ENCODE results near the gene CAMK2B.
"Not testable (repeated sequence)": the region's sequence is repeated elsewhere in the genome, so short reads cannot be mapped to it uniquely, and the experiment has no call there.

The CAMK2B gene

GRCh38 chr7:44213206-44213876, 112.1 kb downstream of the CAMK2B start:
- no peak for DNase-seq
- TF ChIP-seq GATA1 (IDR thresholded peaks at IDR 0.05; ENCODE audit: low read depth, low read length) (no peak), POLR2A (IDR thresholded peaks at IDR 0.05; ENCODE audit: low read length) (no peak)

GRCh38 chr7:44212581-44213184, 112.7 kb downstream of the CAMK2B start:
- TF ChIP-seq POLR2A (IDR thresholded peaks at IDR 0.05; ENCODE audit: low read length) = no peak
- TF ChIP-seq GATA1 (IDR thresholded peaks at IDR 0.05; ENCODE audit: low read depth, low read length) = no peak

GRCh38 chr7:44212018-44212417, 113.4 kb downstream of the CAMK2B start:
- no peak for DNase-seq
- TF ChIP-seq POLR2A (IDR thresholded peaks at IDR 0.05; ENCODE audit: low read length) (no peak), GATA1 (IDR thresholded peaks at IDR 0.05; ENCODE audit: low read depth, low read length) (no peak)

More at GRCh38 chr7:44212581-44213184, 112.7 kb downstream of the CAMK2B start:
- no peak for DNase-seq

DNA sequence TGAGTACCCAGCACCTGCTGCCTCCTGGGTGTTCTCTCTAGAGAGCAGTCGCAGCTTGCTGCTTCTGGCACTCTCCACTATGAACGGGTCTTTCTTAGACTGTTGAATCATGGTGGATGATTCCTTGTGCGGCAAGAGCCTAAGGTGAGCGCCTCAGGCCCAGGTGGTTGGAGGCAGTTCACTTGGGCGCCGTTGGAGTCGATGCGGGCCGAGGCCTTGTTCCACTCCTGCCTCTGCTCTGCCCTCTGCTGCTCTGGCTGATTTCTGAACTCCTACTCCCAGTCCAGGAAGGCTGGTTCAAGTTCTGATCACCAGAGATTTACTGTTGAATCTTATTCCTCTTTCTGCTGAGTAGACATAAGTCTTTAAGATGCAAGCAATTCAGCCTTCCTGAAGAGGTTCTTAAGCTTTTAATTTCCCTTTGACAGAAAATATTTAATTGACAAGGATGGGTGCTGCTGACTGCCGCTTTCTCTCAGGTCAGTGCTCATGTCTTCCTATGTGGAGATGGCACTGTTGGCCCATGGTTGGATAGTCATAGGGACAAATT, 114.2 kb downstream of the CAMK2B start:
- no peak for DNase-seq
- TF ChIP-seq POLR2A (IDR thresholded peaks at IDR 0.05; ENCODE audit: low read length) (no peak), GATA1 (IDR thresholded peaks at IDR 0.05; ENCODE audit: low read depth, low read length) (no peak)

DNA sequence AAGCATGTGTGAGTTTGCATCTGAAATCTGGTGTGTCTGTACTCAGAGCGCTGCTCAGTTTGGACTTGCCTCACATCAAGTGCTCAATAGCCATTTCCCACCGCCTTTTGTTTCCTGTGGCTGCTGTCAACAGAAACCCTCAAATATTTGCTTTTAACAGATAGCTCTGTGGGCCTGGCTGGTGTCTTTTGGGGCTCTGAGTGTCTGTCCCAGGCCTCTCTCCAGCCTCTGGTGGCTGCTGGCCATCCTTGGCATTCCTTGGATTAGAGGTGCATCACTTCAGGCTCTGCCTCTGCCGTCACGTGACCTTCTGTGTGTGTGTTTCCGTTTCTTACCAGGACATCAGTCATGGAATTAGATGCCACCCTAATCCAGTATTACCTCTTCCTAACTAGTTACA, 115.3 kb downstream of the CAMK2B start:
- DNase-seq = no peak
- TF ChIP-seq POLR2A (IDR thresholded peaks at IDR 0.05; ENCODE audit: low read length) = no peak
- TF ChIP-seq GATA1 (IDR thresholded peaks at IDR 0.05; ENCODE audit: low read depth, low read length) = no peak

- TF ChIP-seq GATA1 (IDR thresholded peaks at IDR 0.05; ENCODE audit: low read depth, low read length) = no peak
- DNase-seq = no peak
Measured at GRCh38 chr7:44208085-44208484, 117.3 kb downstream of the CAMK2B start.

DNA sequence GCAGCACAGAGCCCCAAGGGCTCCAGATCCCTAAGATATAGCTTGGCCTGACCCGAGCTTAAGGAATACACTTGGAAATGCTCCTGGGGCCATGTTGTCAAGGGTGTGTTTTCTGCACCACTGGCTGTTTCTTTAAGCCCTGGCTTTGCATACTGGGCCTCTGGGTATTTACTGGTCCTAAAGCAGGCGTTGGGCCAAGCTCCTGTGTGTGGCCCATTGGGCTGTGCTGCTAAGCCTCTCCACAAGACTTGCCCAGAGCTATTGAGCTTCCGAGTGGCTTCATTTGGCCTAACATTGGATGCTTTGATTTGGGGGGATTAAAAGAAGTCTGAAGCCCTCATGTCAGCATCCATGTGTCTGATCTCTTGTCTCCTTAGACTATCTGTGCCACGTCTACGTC, 119.4 kb downstream of the CAMK2B start:
- TF ChIP-seq POLR2A (IDR thresholded peaks at IDR 0.05; ENCODE audit: low read length) (no peak), GATA1 (IDR thresholded peaks at IDR 0.05; ENCODE audit: low read depth, low read length) (no peak)

GRCh38 chr7:44201813-44202212, 123.6 kb downstream of the CAMK2B start:
- peak in 1 of 2 experiments; percentile 20 for DNase-seq
- TF ChIP-seq GATA1 (IDR thresholded peaks at IDR 0.05; ENCODE audit: low read depth, low read length) (no peak), POLR2A (IDR thresholded peaks at IDR 0.05; ENCODE audit: low read length) (no peak)

More for the DNA sequence above, 119.4 kb downstream of the CAMK2B start:
- DNase-seq = no peak

GRCh38 chr7:44200699-44201461, 124.5 kb downstream of the CAMK2B start, which contains the start of gene YKT6:
Gene YKT6 (plus strand): TSS chr7:44200978. CDS start chr7:44201136, 158 bp downstream.
- DNase-seq = peak; percentile 94 to 95

DNA sequence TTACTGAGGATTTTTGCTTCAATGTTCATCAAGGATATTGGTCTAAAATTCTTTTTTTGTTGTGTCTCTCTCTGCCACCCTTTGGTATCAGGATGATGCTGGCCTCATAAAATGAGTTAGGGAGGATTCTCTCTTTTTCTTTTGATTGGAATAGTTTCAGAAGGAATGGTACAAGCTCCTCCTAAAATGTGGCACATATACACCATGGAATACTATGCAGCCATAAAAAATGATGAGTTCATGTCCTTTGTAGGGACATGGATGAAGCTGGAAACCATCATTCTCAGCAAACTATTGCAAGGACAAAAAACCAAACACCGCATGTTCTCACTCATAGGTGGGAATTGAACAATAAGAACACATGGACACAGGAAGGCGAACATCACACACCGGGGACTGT, 125.2 kb downstream of the CAMK2B start:
- not testable (repeated sequence) for DNase-seq

More at GRCh38 chr7:44200699-44201461, 124.5 kb downstream of the CAMK2B start, which contains the start of gene YKT6:
- no peak for TF ChIP-seq GATA1 (IDR thresholded peaks at IDR 0.05; ENCODE audit: low read depth, low read length)
- peak; percentile 84 for TF ChIP-seq POLR2A (IDR thresholded peaks at IDR 0.05; ENCODE audit: low read length)

DNA sequence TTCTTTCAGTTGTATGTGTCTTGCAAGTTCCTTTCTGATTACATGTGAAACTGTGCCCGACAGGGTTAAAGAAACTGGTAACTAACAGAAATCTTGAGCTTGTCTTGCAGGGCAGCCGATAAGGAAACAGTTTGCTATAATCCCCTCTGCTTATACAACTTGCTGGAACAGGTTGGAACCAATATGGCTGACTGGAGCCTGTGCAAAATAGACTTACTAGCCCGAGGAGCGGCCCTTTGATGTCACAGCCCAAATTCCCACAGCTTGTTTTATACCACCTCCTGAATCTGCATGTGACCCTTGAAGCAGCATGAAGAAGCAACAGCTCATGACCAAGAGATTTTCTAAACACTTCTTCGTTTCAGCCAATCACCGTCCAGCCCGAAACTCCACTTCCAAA, 127.9 kb downstream of the CAMK2B start:
- TF ChIP-seq GATA1 (IDR thresholded peaks at IDR 0.05; ENCODE audit: low read depth, low read length) = no peak
- no peak for TF ChIP-seq POLR2A (IDR thresholded peaks at IDR 0.05; ENCODE audit: low read length)
- no peak for DNase-seq

DNA sequence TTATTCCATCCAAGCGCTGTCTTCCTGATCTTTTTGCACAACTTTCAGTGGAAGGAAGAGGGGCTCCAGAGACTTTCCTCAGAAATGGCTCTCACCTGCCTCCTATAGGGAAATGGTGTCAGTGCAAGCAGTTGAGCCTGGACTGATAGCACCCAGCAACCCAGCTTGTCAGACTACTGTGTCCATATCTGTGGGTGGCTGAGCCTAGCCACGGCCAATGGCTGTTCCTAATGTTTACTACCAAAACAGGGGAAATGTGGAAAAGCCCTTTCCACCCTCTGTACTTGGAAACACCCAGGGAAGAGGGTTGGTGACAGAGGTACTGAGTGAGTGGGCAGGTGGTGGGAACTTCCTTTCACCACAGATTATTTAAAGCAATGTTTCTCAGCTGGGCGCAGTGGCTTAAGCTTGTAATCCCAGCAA, 128.9 kb downstream of the CAMK2B start:
- peak; percentile 36 to 53 for DNase-seq
- TF ChIP-seq GATA1 (IDR thresholded peaks at IDR 0.05; ENCODE audit: low read depth, low read length) (no peak), POLR2A (IDR thresholded peaks at IDR 0.05; ENCODE audit: low read length) (no peak)

GRCh38 chr7:44195889-44196288, 129.5 kb downstream of the CAMK2B start:
- TF ChIP-seq GATA1 (IDR thresholded peaks at IDR 0.05; ENCODE audit: low read depth, low read length) (no peak), POLR2A (IDR thresholded peaks at IDR 0.05; ENCODE audit: low read length) (no peak)
- DNase-seq = no peak

DNA sequence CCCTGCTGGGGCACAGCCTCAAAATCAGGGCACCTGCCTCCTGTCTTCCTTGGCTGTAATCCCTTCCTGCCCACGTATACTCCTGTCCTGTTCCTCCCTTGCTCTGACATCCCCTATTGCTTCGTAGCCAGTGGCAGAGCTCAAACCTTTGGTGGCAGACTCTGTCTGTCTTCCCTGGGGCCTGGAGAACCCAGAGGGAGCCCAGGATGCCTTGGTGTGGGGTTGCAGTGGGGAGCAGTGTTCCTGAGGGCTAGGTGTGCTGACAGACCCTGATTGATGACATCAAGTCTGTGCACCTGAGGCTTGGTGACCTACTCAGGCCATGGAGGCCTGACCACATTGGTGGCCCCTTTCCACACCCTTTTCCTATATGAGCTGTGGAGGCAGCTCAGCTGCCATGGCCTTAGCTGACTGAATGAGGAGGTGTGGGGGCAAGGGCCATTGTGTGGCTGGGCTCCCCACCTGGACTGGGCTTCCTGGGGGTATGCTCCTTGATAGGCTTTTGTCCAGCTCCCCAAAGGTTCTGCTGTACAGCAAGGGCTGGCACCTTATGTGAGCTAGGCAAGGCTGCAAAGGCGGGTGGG, 130.7 kb downstream of the CAMK2B start:
- TF ChIP-seq GATA1 (IDR thresholded peaks at IDR 0.05; ENCODE audit: low read depth, low read length) = no peak
- TF ChIP-seq POLR2A (IDR thresholded peaks at IDR 0.05; ENCODE audit: low read length) = no peak

More for the DNA sequence above, 130.7 kb downstream of the CAMK2B start:
- no peak for DNase-seq

Measured in erythroblast (primary cell).